ENCODE results near the gene B4GALT2.

- TF ChIP-seq CTCF (IDR thresholded peaks at IDR 0.05; ENCODE audit: insufficient read depth, low read depth, low read length) (no peak), EZH2 (IDR thresholded peaks at IDR 0.05; ENCODE audit: insufficient read depth, low read length) (no peak)
Measured at GRCh38 chr1:43979528-43980254, 681 bp downstream of the B4GALT2 start.
